Hematopoietic multipotent progenitor cell treated with erythropoietin and hydrocortisone succinate and interleukin-3 and kit ligand, for 6 days (in vitro differentiated cells): Measurements from ENCODE around the gene EPPIN.
"Not testable (repeated sequence)": the region's sequence is repeated elsewhere in the genome, so short reads cannot be mapped to it uniquely, and the experiment has no call there.

Experiments used
- DNase-seq: peaks from one replicate; pipeline ENCODE4 v3.0.0-alpha.2; 2015

The EPPIN gene

DNA sequence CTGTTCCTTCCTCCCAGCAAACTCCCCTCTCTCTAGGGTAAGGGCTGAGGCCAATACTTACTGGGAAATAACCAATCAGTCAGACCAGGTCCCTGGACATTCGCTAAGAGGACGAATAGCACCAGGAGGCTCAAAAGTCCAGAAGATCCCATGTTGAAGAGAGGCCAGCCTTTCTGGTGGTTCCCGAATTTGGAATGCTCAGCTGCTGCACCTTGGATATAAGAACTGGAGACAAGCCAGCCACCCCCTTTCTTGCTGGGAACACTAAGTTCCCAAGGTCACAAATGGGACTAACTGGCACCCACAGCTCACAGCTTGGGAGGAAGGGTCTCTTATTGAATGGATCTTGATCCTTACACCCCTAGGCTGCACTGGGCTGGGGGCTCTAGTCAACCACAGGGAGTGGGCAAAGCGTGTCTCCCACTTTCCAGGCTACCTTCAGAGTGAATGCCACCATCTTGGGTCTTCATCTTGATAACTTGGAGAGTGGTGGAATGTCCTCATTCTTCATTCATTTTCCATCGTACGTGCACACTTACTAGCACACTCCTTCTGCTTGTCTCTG, at the start of gene EPPIN:
EPPIN (minus strand) TSS at position 196 of the 565 bp plus-strand sequence; CDS start at position 152, 44 bp downstream.
- no peak for DNase-seq

DNA sequence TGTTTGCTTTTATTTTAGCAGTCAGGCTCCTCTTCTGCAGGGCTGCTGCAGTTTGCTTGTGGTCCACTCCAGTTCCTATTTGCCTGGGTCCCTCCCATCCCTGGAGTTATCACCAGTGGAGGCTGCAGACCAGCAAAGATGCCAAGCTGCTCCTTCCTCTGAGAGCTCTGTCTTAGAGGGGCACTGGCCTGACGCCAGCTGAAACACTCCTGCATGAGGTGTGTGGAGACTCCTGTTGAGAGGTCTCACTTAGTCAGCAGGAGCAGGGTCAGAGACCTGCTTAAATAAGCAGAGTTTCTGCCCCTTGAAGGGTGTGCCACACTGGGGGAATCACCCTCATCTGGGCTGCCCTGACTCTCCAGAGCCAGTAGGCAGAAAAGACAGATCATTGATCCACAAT, 48.0 kb upstream of the EPPIN start:
- DNase-seq, result no peak

DNA sequence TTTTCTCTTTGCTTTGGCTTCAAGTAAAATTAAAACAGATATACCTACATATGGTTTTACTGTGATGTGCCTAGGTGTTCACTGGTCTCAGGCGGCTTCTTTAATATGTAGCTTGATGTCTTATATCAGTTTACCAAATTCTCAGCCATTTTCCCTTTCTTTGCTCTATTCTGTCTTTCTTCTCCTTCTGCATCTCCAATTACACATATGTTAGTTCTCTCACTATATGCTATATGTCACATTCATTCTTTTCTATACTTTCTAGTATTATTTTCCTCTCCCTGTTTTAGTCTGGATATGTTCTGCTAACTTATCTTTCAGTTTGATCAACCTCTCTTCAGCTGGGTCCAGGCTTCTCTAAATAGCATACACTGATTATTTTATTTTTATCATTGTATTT, 46.3 kb upstream of the EPPIN start:
- no peak for DNase-seq

DNA sequence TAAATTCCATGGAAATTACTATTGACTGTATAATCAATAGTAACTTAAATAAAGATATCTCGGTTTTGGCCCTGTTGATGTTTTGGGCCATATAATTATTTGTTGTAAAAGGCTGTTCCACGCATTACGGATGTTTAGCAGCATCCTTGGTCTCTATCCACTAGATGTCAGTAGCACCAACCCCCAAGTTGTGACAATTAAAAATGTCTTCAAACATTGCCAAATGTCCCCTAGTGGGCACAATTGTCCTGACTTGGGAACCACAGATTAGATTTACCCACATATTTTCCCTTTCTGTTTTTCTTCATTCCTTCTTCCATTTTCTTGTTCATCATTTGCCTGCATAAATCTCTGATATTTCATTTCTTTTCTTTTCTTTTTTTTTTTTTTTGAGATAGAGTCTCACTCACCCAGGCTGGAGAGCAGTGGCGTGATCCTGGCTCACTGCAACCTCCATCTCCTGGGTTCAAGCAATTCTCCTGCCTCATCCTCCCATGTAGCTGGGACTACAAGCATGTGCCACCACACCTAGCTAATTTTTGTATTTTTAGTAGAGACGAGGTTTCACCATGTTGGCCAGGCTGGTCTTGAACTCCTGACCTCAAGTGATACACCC, 45.5 kb upstream of the EPPIN start:
- DNase-seq, result peak; percentile 87

DNA sequence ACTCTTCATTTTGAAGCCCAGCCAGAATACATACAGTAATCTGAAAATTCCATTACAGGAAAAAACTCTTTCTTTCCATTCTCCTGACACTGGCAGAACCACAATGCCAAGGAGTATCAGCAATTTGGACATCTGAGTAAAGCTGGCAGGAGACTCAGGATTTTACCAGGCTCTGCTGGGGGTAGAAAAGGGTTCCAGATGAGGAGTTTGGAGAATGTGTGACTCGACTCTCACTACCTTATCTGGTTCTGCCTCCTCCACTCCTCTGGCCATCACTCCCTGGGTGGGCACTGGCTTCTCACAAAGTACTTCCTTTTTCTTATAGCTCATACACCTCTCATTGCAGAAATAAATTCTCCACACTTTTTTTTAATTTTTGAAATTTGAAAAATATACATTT, 42.5 kb upstream of the EPPIN start:
- no peak for DNase-seq

DNA sequence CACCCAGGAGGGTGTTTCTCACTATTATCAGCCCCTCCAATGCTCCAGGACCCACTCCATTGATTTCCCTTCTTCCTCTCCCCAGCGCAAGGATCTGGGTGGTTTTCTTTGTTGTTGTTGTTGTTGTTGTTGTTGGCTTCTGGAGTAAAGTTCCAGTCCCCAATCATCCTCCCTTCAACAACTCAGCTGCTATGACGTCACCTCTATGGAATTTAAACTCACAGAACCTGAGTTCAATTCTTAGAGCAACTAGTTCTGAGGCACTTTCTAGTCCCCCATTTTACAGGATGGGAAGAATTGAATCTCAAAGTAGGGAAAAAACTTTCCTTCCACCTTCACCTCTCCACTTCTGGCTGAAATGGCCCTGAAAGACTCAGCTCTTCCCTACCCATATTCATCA, 41.6 kb upstream of the EPPIN start:
- no peak for DNase-seq

DNA sequence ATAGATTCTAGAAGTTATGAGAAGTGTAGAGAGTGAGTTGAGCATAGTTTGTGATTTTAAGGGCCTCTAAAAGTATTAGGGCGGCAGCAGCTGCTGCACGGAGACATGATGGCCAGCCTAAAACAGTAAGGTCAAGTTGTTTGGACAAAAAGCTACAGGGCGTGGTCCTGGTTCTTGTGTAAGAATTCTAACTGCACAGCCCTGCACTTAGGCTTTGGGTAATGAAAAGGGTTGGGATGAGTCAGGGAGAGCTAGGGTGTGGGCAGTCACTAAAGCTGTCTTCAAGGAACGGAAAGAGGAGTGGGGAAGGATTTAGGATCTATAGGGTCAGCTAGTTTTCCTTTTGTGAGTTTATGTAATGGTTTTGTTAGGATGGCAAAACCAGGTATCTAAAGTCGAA, 38.8 kb upstream of the EPPIN start:
- DNase-seq, result not testable (repeated sequence)

DNA sequence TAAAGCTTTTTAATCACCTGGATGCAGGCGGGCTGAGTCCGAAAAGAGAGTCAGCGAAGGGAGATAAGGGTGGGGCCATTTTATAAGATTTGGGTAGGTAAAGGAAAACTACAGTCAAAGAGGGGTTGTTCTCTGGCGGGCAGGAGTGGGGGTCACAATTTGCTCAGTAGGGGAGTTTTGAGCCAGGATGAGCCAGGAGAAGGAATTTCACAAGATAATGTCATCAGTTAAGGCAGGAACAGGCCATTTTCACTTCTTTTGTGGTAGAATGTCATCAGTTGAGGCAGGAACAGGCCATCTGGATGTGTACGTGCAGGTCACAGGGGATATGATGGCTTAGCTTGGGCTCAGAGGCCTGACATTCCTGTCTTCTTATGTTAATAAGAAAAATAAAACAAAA, 37.1 kb upstream of the EPPIN start:
- DNase-seq, result not testable (repeated sequence)

DNA sequence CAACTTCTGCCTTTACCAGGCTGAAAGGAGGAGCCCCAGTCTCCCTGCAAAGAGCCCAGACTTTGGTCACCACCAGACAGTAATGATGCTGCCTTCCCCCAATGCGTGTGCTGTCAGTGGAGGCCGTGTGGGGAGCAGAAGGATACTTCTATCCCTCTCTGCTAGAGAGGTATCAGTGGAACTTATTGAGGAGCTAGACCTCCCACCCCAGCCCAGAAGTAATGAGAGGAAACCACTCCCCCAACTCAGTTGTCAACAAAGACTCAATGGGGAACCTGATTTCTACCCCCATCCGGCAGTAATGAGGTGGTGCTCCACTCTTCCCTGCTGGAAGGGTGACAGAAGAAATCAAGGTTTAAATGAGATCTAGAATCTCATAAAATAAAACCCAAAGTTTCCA, 36.3 kb upstream of the EPPIN start:
- no peak for DNase-seq

DNA sequence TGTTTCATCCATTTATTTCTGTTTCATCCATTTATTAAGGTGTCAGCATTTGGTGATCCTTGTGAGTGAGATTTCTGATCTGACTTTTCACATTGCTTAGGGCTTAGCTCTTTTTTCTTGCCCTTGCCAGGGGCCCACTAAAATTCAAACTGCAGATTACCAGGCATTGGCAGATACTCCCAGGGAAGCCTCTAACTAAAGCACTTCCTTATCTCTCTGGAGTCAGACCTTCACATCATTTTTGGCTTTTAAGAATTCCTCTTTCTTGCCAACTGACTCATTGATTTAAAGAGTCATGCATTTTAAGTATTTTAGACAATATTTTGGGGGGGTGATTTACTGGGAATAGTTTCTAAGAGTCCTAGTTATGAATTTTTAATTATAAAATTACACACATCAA, 34.5 kb upstream of the EPPIN start:
- DNase-seq, result no peak

DNA sequence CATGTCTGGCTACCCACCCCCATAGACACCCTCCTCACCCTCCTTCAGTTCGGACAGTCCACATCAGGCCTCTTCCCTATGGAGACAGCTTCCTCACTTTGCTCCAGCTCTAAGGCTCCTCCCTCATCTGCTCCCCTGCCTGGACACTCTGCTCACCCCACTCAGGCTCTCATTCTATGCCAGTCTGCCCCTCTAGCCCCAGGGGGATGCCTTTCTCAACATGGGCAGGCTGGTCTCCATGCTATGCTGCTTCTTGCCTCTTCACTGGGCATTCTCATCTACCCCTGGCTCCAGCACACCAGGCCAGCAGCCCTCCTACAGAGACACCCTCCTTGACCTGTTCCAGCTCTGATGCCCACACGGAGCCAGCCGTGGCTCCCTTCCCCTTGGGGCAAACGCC, 32.0 kb upstream of the EPPIN start, which contains the start of gene WFDC8:
WFDC8 (minus strand) TSS at position 101 of the 400 bp plus-strand sequence; CDS start at position 64, 37 bp downstream.
- DNase-seq, result no peak

DNA sequence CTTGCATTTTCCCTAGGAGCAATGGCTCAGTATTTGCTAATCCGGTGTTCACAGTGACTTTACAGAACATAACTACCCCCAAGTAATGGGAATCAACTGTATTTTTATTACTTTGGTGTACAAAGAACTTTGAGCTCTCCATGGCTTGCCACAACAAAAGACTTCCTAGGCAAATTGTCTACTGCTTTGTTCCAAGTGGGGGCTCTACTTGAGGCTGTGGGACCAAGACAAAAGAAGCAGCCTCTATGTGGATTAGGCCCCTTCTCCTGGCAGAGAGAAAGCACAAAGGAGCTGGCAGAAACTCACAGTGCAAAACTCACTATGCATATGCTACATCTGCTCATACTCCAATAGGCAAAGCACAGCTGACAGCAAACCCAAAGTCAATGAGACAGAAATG, 31.0 kb upstream of the EPPIN start:
- no peak for DNase-seq

DNA sequence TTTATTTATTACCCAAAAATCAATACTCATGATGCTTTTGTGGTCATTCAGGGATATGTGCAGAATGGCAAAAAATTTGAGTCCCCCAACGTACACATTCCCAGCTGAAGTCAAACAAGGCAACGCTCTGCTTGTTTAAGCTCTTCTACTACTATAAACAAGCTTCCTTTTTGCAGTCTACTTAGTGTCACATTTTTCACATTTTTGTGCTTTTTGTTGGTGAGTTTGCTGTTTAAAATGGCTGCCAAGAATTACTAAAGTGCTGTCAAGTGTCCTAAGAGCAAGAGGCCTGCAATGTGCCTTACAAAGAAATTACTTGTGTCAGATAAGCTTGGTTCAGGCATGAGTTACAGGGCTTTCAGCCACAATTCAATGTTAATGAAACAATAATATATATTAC, 29.8 kb upstream of the EPPIN start:
- no peak for DNase-seq

DNA sequence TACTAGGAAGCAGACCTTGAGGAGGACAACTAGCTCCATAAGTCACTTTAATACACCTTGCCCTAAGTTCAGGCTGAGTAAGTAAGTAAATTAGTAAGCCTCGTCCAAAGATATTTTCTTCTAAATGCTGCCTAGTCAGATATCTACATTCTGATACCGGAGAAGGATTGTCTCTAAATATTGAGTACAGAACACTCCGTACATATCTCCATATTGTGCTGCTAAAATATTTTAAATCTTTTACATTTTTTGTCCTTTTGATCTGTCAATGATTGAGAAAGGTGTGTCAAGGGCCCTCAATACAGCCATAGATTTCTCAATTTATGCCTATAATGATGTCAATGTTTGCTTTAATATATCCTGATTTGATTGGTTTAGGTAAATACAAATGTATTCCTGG, 28.7 kb upstream of the EPPIN start:
- no peak for DNase-seq

DNA sequence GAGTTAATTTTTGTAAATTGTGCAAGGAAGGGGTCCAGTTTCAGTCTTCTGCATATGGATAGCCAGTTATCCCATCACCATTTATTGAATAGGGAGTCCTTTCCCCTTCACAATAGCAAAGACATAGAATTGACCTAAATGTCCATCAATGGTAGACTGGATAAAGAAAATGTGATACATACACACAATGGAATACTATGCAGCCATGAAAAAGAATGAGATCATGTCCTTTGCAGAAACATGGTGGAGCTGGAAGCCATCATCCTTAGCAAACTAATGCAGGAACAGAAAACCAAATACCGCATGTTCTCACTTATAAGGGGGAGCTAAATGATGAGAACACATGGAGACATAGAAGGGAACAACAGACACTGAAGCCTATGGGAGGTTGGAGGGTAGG, 22.4 kb upstream of the EPPIN start:
- not testable (repeated sequence) for DNase-seq

DNA sequence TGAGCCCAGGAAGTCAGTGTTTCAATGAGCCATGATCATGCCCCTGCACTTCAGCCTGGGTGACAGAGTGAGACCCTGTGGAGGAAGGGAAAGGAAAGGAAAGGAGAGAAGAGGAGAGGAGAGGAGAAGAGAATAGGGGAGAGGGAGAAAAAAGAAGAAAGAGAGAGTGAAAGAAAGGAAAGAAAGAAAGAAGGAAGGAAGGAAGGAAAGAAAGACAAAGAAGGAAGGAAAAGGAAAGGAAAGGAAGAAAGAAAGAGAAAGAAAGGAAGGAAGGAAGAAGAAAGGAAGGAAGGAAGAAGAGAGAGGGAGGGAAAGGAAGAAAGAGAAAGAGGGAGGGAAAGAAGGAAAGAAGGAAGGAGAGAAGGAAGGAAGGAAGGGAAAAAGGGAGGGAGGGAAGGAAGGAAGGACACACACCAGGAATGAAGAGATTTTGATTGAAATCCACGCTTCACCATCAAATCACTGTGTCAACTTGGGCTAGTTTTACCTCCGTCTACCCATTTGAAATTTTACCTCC, 17.6 kb upstream of the EPPIN start:
- DNase-seq, result no peak

DNA sequence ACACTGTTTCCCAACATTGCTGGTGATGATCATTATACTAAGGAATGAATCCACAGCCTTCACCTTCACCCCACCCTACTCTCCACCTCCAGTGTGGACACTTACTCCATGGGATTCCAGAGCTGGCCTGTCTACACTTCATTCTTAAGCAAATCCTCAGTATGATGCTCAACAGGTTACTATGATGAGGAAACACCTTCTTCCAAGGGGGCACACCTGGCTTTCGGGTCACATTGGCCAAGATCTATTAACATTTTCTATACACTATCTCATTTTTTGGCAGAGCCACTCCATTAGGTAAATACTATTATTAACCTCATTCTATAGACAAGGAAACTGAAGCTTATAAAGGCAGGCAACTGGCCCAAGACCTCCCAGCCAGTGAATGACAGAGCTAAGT, 8.0 kb upstream of the EPPIN start:
- no peak for DNase-seq

DNA sequence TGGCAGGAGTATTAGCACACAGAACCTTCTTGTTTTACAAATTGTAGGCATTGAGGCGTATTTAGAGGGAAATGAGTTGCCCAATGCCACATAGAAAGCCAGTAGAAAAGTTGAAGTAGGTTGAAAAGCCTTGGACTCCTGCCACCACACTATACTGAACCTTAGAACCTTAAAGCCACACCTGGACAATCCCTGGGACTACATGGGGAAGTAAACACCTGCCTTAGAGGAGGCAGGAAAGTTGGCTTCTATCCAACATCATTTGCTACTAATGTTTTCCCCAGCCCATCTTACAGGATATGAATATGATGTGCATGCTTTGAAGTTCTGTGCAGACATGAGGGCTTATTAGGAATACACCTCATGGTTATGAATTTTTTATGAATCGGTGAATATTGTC, 5.3 kb upstream of the EPPIN start:
- DNase-seq, result no peak

DNA sequence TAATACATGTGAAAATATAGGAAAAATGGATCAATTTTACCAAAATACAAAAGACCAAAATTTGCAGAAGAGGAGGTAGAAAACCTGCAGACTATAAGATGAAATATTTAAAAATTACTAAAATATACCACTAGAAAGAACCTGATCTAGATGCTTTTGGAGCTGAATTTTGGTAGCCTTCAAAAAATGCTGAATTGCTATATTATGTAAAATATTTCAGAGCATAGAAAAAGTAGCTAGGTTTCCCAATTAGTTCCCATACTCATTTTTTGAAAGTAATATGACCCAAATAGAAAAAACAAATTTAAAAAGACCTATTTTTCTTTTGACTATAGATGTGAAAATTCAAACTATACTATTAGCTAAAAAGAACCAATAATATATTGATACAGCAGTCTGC, 3.6 kb upstream of the EPPIN start:
- DNase-seq, result no peak

DNA sequence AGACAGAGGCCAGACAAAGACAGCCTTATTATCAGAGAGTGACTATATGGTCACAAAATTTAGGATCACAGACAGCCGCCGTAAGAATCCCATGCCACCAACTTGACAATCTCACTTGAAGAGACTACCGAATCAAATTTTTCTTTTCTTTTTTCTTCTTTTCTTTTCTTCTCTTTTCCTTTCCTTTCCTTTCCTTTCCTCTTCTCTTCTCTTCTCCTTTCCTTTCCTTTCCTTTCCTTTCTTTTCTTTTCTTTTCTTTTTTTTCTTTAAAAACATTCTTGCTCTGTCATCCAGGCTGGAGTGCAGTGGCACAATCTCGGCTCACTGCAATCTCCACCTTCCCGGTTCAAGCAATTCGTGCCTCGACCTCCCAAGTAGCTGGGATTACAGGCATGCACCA, 1.2 kb upstream of the EPPIN start:
- DNase-seq, result no peak

DNA sequence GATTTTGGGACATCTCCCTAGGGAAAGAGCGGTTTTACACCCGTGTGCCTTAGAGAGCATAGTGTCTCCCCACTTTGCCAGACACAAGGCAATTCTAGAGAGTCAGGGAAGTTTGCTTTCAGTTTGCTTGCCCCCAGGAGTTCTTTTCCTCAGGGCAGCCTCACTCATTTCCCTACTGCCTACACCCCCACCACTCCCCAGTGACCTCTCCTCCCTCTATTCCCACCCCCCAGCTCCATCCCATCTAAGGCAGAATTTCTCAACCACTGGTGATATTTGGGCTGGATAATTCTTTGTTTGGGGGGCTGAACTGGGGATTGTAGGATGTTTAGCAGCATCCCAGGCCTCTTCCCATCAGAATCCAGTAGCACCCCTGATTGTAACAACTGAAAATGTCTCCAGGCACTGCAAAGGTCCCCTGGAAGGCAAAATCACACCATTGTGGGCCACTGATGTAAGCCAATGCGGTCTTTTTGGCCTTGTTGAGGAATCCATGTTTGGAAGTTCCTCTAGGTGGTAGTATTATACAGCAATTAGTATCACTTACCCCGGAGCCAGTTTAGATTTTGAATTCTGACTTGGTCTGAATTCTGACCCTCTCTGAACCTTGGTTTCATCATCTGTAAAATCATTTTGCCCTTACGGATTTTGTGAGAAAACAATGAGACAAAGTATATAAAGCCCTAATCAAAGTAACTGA, 1.3 kb downstream of the EPPIN start:
- peak; percentile 42 for DNase-seq

DNA sequence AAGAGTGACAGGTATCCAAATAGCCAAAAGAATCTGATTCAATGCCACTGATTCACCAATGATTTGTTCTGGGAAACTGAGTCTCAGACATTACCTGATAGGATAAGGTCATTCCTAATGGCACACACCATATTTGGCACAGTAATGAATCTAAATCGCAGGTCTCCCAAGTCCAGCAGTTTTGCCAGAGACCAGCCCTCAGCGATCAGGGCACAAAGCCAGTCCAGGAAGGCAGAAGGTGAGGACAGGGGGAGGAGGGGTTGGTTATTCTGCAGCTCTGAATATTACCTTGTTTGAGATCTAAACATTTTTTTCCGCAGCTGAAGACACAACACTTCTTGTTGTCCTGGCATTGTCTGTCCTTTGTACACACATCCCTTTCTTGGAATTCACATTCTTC, 1.9 kb downstream of the EPPIN start:
- DNase-seq, result no peak

DNA sequence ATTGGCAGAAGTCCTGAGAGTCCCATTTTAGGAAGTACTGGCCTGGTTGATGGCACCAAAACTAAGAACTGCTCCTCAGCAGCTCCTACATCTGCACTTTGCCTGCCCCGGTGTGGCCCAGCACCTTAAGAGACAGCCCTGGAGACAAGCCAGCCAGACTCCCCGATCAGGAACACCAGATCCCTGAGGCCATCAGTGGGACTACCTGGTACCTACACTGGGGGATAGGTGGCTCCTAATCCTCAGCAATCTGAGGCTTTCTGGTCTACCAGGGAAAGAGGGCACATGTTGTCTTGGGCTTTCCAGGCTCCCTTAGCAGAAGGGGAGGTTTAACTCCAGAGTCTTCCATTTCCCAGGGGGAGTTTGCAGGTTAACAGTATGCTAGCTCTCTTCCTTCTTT, 7.8 kb downstream of the EPPIN start, which contains the start of gene WFDC6:
WFDC6 (minus strand) TSS at position 101 of the 400 bp plus-strand sequence; CDS start at position 26, 75 bp downstream.
- no peak for DNase-seq

DNA sequence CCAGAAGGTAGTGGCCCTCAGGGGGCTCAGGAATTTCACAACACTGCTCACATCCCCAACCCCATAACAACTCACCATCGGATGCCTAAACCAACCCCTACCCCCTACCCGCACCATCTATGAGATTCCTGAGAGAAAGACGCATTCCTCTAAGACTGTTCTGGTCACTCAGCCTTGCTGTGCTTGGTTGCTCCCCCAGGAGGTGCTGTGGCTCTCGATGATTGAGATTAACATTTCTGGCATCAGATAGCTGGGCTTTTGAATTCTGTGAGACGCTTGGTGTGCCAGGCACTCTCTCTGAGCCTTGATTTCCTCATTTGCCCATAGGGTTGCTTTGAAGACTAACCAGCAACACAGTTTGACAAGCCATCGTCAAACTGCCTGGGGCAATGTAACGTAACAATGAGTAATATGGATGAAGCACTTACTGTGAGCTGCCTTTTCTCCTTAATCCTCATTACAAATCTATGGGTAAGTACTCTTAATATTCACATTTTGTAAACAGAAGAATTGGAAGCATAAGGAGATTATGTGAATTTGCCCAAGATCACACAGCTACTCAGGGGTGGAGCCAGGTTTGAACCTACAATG, 8.9 kb downstream of the EPPIN start:
- DNase-seq, result no peak
